ENCODE results near the gene PCDH9. TPM values are rescaled to one million over a fixed set of nuclear protein-coding genes. Genes with fewer than 3 reads are reported as not detected.

PCDH9 gene
- total and polyA plus RNA-seq, 10 of the 15 experiments (the other 5 are each of a cell fraction or from before 2014, with no cell fraction given), result 0.02 to 2.3 (median 0.05) TPM; not detected in 1

- Histone ChIP-seq H3K27ac (ENCODE audit: control insufficient read depth, insufficient read depth) (no peak overlapping the region), H3K9ac (ENCODE audit: control insufficient read depth, insufficient read depth, low read length) (no peak overlapping the region), H3K27me3 (replicated peaks in 1 of 2; ENCODE audit: control insufficient read depth in 2 of 2, insufficient read depth in 2 of 2, low read length in 1 of 2) (no peaks in the 10 kb centered on the region), H3K4me1 (ENCODE audit: control insufficient read depth, insufficient read depth, low read length) (no peaks in the 10 kb centered on the region), H2AFZ (ENCODE audit: control insufficient read depth, low read depth, low read length) (no peak overlapping the region), H3K36me3 (ENCODE audit: control insufficient read depth in 2 of 2, insufficient read depth in 2 of 2, low read length in 1 of 2) (no peaks in the 10 kb centered on the region), H3K4me3 (no peak overlapping the region), H3K9me3 (replicated peaks; ENCODE audit: control insufficient read depth, insufficient read depth, low read length) (no peaks in the 10 kb centered on the region), H4K20me1 (ENCODE audit: control insufficient read depth, insufficient read depth) (no peaks in the 10 kb centered on the region), H3K4me2 (ENCODE audit: control insufficient read depth, insufficient read depth) (no peak overlapping the region), H3K79me2 (ENCODE audit: control insufficient read depth, insufficient read depth, low read length) (no peaks in the 10 kb centered on the region)
- ChIA-PET SMC1A (ENCODE audit: uncharacterized antibody, unreplicated experiment) (interaction anchor here (0.6 to 1.4 kb wide), 2 partner anchors 10 to 218 kb away, joined by 3 to 4 read pairs; no protein-coding TSS in a partner anchor), CTCF (no interaction called here), RAD21 (ENCODE audit: unreplicated experiment) (interaction anchor here (1.0 kb wide), 1 partner anchor 185 kb away, joined by 3 read pairs; no protein-coding TSS in a partner anchor), POLR2A (no interaction called here)
- in situ Hi-C loops (cut with MboI) (no loop called here), intact Hi-C loops (cut with micrococcal nuclease; ENCODE audit: unreplicated experiment) (no loop called here)
- TF ChIP-seq CUX1 (IDR thresholded peaks at IDR 0.05; ENCODE audit: insufficient replicate concordance, low read depth, low read length), result no peak
- no peak for TF ChIP-seq SIN3A (IDR thresholded peaks at IDR 0.05; ENCODE audit: low read depth, low read length)
- TF ChIP-seq RELA (IDR thresholded peaks at IDR 0.05; ENCODE audit: borderline replicate concordance, partially characterized antibody), result no peak
- TF ChIP-seq SRF (IDR thresholded peaks at IDR 0.05; ENCODE audit: low read depth in 2 of 2, low read length in 2 of 2), result no peak
- no peak for TF ChIP-seq RCOR1 (conservative IDR thresholded peaks at IDR 0.05; ENCODE audit: low read depth, low read length)
- no TSS peak for BruUV-seq (replicated peaks)
- no peak for DNase-seq (ENCODE audit: low read depth, low spot score)
- peak; percentile 91 for ATAC-seq
- no peak for FAIRE-seq
- WGBS (ENCODE audit: insufficient coverage, insufficient replicate concordance, low lambda C conversion rate, missing lambda C conversion rate), result 6% methylated on average over 5 of the region's 5 CpGs
Observed at GRCh38 chr13:66359910-66360552, 870.1 kb downstream of the PCDH9 start.
